Neural cell (in vitro differentiated cells): ENCODE data around the gene STYXL1. TPM values are rescaled to one million over a fixed set of nuclear protein-coding genes. Genes with fewer than 3 reads are reported as not detected.

Experiments
- H2AFZ ChIP-seq: fragments of 200-600, 300-800 bp; sonication (generic), shearing (Covaris generic); 2 replicates; pipeline ENCODE4 v1.6.0; 2014; ENCODE audit warnings: low read depth, mild to moderate bottlenecking, antibody characterized with exemption, low read length, moderate library complexity
- H3F3A ChIP-seq: fragments of 200-600 bp; shearing (Covaris generic); 2 replicates; pipeline ENCODE4 v1.6.1; 2016; ENCODE audit warnings: mild to moderate bottlenecking, moderate library complexity, mixed read lengths, antibody characterized with exemption, low read length; ENCODE audit not compliant: insufficient read depth, poor library complexity, severe bottlenecking
- H3K27ac ChIP-seq: fragments of 200-600, 300-800 bp; sonication (generic), shearing (Covaris generic); 2 replicates; pipeline ENCODE4 v1.5.1; 2014; ENCODE audit warnings: mild to moderate bottlenecking, low read length, moderate library complexity
- H3K27me3 ChIP-seq: fragments of 300-800, 200-600 bp; sonication (generic), shearing (Covaris generic); 2 replicates; pipeline ENCODE4 v1.6.0; 2014; ENCODE audit warnings: mild to moderate bottlenecking, low read depth, low read length, moderate library complexity; ENCODE audit not compliant: insufficient read depth
- H3K36me3 ChIP-seq: fragments of 300-800, 200-600 bp; sonication (generic), shearing (Covaris generic); 2 replicates; pipeline ENCODE4 v1.5.1; 2014; ENCODE audit warnings: mild to moderate bottlenecking, antibody characterized with exemption, low read length, moderate library complexity; ENCODE audit not compliant: insufficient read depth
- H3K4me2 ChIP-seq: fragments of 300-800, 200-600 bp; sonication (generic), shearing (Covaris generic); 2 replicates; pipeline ENCODE4 v1.6.0; 2014; ENCODE audit warnings: mild to moderate bottlenecking, low read length
- H3K4me3 ChIP-seq: fragments of 300-800, 200-600 bp; sonication (generic), shearing (Covaris generic); 2 replicates; pipeline ENCODE4 v1.5.1; 2014; ENCODE audit warnings: mild to moderate bottlenecking, low read length, moderate library complexity
- H3K79me2 ChIP-seq: fragments of 200-600 bp; shearing (Covaris generic); replicated peaks from 2 replicates; pipeline ENCODE4 v1.6.0; 2014; ENCODE audit warnings: mild to moderate bottlenecking, low read length, moderate library complexity; ENCODE audit not compliant: insufficient read depth
- H3K9ac ChIP-seq: fragments of 300-800, 200-600 bp; sonication (generic), shearing (Covaris generic); 2 replicates; pipeline ENCODE4 v1.6.1; 2016; ENCODE audit warnings: mild to moderate bottlenecking, low read length, mixed read lengths
- H3K9me2 ChIP-seq: fragments of 200-600 bp; shearing (Covaris generic); 2 replicates; pipeline ENCODE4 v1.6.1; 2016; ENCODE audit warnings: mild to moderate bottlenecking, low read length, mixed read lengths; ENCODE audit not compliant: insufficient read depth
- H3K9me3 ChIP-seq: fragments of 200-600, 300-800 bp; sonication (generic), shearing (Covaris generic); 2 replicates; pipeline ENCODE4 v1.6.1; 2016; ENCODE audit warnings: mild to moderate bottlenecking, mixed run types, low read length, moderate library complexity, mixed read lengths
- H4K20me1 ChIP-seq: fragments of 200-600 bp; shearing (Covaris generic); 2 replicates; pipeline ENCODE4 v1.6.1; 2016; ENCODE audit warnings: mild to moderate bottlenecking, mixed run types; ENCODE audit not compliant: insufficient read depth
- EP300 ChIP-seq: fragments of 450-650 bp; conservative IDR thresholded peaks from 2 replicates; pipeline ENCODE4 v1.6.1; 2014; ENCODE audit warnings: antibody characterized with exemption, mild to moderate bottlenecking, moderate library complexity; ENCODE audit not compliant: poor library complexity, severe bottlenecking
- EZH2 ChIP-seq: fragments of 200-600, 300-800 bp; shearing (Covaris generic), sonication (generic); IDR thresholded peaks from 2 replicates; pipeline ENCODE4 v1.6.1; 2014; ENCODE audit warnings: antibody characterized with exemption, low read length, borderline replicate concordance, mild to moderate bottlenecking; ENCODE audit not compliant: insufficient read depth, poor library complexity, severe bottlenecking
- MXI1 ChIP-seq: fragments of 450-650 bp; conservative IDR thresholded peaks from 2 replicates; pipeline ENCODE4 v1.6.1; 2014; ENCODE audit warnings: antibody characterized with exemption, mild to moderate bottlenecking; ENCODE audit not compliant: poor library complexity, severe bottlenecking
- POLR2AphosphoS5 ChIP-seq: IDR thresholded peaks from 2 replicates; pipeline ENCODE4 v1.6.1; 2012
- RAD21 ChIP-seq: fragments of 450-650 bp; conservative IDR thresholded peaks from 2 replicates; pipeline ENCODE4 v1.6.1; 2014; ENCODE audit warnings: antibody characterized with exemption, mild to moderate bottlenecking, moderate library complexity
- REST ChIP-seq: IDR thresholded peaks from 2 replicates; pipeline ENCODE4 v1.6.1; 2012; ENCODE audit warnings: borderline replicate concordance
- SMC3 ChIP-seq: fragments of 450-650 bp; conservative IDR thresholded peaks from 2 replicates; pipeline ENCODE4 v1.6.1; 2014; ENCODE audit warnings: antibody characterized with exemption, mild to moderate bottlenecking, moderate library complexity; ENCODE audit not compliant: poor library complexity
- TAF1 ChIP-seq: IDR thresholded peaks from 2 replicates; pipeline ENCODE4 v1.6.1; 2012; ENCODE audit warnings: low read depth
- polyA plus RNA-seq: library from polyadenylated mRNA; depleted of rRNA; stranded (reverse); fragments of >200 nt; gene quantifications from 2 replicates; pipeline ENCODE4 v1.2.3, GENCODE V29; 2014
- TF ChIP-seq, protein P1 (sequence below): fragments of 450-650 bp; IDR thresholded peaks from 2 replicates; pipeline ENCODE4 v1.5.1; 2014; ENCODE audit warnings: antibody characterized with exemption, mild to moderate bottlenecking, moderate library complexity; ENCODE audit not compliant: poor library complexity, severe bottlenecking

The STYXL1 gene
- polyA plus RNA-seq, 1 donor from 2014 or later = 59.9 TPM

- H3K4me2 ChIP-seq = no peak overlapping the region
- H3K36me3 ChIP-seq = no peaks in the 10 kb centered on the region
- no peak for TF ChIP-seq POLR2AphosphoS5
- no peak for TF ChIP-seq MXI1
- no peak for TF ChIP-seq SMC3
- TF ChIP-seq REST = no peak
- TF ChIP-seq, protein P1, sequence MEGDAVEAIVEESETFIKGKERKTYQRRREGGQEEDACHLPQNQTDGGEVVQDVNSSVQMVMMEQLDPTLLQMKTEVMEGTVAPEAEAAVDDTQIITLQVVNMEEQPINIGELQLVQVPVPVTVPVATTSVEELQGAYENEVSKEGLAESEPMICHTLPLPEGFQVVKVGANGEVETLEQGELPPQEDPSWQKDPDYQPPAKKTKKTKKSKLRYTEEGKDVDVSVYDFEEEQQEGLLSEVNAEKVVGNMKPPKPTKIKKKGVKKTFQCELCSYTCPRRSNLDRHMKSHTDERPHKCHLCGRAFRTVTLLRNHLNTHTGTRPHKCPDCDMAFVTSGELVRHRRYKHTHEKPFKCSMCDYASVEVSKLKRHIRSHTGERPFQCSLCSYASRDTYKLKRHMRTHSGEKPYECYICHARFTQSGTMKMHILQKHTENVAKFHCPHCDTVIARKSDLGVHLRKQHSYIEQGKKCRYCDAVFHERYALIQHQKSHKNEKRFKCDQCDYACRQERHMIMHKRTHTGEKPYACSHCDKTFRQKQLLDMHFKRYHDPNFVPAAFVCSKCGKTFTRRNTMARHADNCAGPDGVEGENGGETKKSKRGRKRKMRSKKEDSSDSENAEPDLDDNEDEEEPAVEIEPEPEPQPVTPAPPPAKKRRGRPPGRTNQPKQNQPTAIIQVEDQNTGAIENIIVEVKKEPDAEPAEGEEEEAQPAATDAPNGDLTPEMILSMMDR = no peak
- TF ChIP-seq RAD21 = no peak
- no peak for TF ChIP-seq EZH2
- TF ChIP-seq EP300 = no peak
- TF ChIP-seq TAF1 = no peak
- no peaks in the 10 kb centered on the region for H3K79me2 ChIP-seq
- no peak overlapping the region for H3K4me3 ChIP-seq
- H2AFZ ChIP-seq = no peak overlapping the region
- H3K9me3 ChIP-seq = no peaks in the 10 kb centered on the region
- no peaks in the 10 kb centered on the region for H4K20me1 ChIP-seq
- no peak overlapping the region for H3K9ac ChIP-seq
- no peaks in the 10 kb centered on the region for H3F3A ChIP-seq
- H3K27ac ChIP-seq = no peak overlapping the region
- no peaks in the 10 kb centered on the region for H3K9me2 ChIP-seq
- H3K27me3 ChIP-seq = no peaks in the 10 kb centered on the region
Measured at GRCh38 chr7:76016191-76016947, 31.4 kb downstream of the STYXL1 start.

DNA sequence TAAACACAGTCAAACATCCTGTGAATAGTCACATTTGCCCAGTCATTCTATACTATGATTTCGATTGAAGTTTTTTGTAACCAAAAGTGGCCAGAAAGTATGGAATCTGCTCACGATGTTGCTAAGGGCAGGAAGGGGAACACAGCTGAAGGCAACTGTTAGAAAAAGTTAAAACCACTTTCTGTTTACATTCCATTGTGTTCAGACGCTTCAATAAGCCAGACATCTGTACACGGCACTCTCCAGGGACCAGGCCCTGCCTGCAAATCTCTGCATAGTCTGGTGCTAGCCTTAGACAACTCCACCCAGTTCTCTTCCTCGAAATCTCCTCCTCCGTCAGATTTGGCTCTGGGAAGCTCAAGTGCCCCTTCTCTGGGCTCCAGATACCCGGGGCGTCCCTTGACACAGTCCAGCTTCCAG, 36.3 kb downstream of the STYXL1 start:
- no peak overlapping the region for H3K27ac ChIP-seq
- no peak overlapping the region for H3K4me2 ChIP-seq
- no peaks in the 10 kb centered on the region for H3K79me2 ChIP-seq
- H3K36me3 ChIP-seq = no peaks in the 10 kb centered on the region
- H3K9me2 ChIP-seq = no peaks in the 10 kb centered on the region
- no peak for TF ChIP-seq SMC3
- TF ChIP-seq EZH2 = no peak
- TF ChIP-seq, protein P1 = no peak
- TF ChIP-seq POLR2AphosphoS5 = no peak
- TF ChIP-seq TAF1 = no peak
- TF ChIP-seq REST = no peak
- no peak for TF ChIP-seq RAD21
- TF ChIP-seq MXI1 = no peak
- TF ChIP-seq EP300 = no peak
- H3F3A ChIP-seq = no peaks in the 10 kb centered on the region
- no peak overlapping the region for H3K9ac ChIP-seq
- H2AFZ ChIP-seq = no peak overlapping the region
- H4K20me1 ChIP-seq = no peaks in the 10 kb centered on the region
- no peaks in the 10 kb centered on the region for H3K9me3 ChIP-seq
- H3K4me3 ChIP-seq = no peak overlapping the region
- H3K27me3 ChIP-seq = no peaks in the 10 kb centered on the region
